HG02870 (cell line): ENCODE data around the gene JUN.

ENCODE experiments used
- ATAC-seq: cut with Tn5 transposase; IDR thresholded peaks from one replicate; pipeline ENCODE4 v1.9.1; 2021; ENCODE audit warnings: mild to moderate bottlenecking, moderate library complexity; ENCODE audit not compliant: unreplicated experiment

The JUN gene

DNA sequence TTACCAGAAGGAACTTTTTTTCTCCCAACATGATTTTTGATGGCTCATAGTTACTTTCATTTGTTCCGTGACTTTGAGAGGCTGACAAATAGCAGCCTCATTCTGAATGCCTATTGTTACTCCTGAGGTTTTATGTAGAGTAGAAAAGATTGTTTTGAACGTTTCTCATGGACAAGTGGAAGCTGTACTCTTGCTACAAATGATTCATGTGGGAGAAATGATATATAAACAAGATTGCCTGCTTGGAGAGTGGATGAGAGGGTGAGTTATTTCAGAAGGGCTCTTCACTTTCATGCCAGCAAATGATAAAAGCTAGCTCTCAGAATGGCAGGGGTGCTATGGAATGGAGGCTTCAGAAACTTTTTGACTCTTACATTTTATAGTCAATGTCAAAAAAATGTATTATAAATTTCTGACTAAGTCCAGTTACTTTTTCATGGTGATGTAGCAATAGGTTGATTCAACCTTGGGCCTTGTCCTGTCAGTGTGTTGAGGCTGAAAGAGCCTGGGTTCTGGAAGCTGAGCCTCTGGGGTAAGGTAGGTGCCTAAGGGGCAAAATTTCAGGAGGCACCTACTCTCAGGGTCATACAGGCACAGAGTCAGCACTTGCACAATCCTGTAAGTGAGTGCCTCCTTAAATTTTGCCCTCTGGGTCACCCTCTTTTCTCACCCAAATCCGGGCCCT lies 19.4 kb downstream of the JUN start:
- no peak for ATAC-seq

DNA sequence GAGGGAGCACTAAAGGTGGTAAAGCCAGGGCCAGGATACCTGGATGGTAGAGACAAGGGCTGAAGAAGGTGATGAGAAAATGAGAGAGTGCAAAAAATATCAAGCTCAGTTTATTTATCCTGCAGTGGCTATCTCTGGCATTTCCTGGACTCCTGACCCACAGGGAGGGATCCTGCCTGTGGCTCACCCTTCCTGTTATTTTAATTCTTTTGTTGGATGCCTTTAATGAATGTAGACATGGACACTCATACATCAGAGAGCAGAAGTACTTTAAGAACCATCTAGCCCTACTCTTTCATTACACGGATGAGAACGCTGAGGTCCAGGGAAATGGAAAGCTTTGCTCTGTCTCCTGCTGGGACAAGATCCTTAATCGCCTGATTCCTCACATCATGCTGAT lies 20.6 kb downstream of the JUN start:
- ATAC-seq: no peak

DNA sequence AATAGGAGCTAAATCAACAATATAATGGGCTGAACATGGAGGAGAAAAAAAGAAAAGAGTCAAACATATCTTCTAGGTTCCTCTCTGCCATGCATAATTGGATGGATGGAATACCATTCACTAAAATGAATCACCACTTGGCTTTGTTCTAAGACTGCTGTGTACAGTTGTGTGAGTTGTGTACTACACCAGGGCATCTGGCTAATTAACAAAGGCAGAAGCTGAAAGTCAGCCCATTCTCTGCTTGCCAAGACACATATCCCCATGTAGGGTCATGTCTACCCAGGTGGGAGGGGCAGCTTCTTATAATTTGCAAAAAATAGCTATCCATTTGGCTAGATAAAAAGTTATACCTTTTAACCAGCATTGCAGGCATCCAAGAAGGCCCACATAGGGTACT lies 21.0 kb downstream of the JUN start:
- ATAC-seq: no peak

DNA sequence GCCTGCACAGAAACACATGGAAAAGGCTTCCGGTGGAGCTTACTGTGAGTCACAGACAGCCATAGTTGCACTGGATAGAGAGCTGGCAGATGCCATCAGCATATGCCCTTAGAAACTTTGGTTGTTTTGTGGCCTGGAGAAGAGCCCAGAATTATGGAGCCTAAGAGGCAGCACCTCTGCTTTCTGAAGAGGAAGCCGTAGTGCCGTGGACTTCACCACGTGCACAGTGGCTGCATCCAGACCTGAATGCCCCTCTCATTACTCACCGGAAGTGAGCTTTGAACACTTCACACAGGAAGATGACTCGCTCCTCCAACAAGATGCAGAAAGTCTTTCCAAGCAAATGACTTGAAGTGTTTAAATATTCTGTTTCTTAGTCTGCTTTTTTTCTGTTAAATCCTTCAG lies 28.4 kb downstream of the JUN start:
- ATAC-seq: peak; percentile 70

DNA sequence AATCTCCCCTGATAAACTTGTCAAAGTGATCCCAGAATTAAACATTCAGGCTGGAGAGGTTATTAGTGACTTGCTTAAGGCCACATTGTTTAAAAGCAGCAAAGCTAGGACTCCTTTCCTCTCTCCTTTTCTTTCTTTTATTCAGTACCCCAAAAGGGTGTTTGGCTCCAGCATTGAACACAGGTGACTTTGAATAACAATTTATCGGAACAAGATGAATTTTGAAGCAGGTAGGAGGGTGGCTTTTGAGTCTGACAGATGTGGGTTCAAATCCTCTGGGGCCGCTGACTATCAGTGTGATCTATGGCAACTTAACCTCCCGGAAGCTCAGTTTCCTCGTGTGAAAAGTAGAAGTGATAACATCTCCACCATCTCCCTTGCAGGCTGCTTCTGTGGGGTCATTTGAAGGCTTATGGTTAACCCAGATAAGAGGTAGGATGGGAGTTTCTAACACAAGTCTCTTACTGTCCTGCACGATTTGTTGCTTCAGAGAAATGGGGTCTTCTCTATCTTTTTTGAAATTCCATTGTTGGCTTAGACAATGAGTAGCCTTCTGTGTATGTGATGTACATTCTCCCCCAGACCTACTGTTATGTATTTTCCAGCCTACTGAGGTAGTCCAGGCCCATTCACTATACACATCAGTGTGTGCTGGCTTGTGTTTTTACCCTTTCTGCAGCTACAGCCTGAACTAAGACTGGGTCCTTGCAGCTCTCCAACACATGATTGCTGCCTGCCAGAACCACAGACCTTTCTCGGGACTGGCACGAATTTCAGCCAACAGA lies 29.0 kb downstream of the JUN start:
- no peak for ATAC-seq

DNA sequence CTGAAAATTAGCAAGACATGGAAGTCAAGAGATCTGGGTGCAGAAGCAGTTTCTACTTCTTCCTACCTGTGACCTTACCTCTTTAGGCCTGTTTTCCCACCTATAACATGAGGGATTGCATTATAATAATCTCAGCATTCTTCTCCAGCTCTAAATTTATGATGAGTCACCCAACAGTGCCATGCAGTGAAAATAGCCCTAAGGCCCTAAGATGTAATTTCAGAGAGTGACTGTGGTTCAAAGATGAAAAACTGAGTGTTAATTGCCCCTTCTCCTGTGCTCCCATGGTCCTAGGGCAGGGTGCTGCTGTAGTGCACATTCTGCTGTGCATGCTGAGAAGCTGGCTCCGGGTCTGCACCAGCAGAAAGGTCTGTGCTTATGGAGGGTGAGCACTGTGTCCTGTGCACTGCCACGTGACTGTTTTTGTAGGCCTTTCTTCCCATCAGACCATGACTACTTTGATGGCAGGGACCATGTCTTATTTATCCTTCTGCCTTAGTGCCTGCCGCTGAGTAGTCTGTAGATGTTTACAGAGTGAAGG lies 29.7 kb downstream of the JUN start:
- ATAC-seq: no peak

DNA sequence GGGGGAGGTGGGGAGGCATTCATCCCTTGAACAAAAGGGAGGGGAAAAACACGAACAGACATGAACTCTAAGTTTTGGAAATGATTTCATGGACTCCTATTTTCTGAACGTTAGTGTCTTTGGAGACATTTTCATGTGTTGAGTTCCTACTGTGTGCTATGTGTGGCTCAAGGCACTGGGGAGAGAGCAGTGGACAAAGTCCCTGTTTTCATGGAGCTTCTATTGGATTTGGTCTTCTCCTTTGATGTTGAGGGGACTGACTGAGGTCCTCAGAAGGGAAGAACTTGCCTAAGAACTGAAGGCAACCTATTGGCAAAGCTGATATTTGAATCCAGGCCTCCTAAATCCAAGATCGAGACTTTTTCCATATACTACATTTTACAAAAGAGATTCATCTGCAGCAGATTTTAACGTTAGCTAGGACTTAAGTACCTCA lies 30.4 kb downstream of the JUN start:
- no peak for ATAC-seq

DNA sequence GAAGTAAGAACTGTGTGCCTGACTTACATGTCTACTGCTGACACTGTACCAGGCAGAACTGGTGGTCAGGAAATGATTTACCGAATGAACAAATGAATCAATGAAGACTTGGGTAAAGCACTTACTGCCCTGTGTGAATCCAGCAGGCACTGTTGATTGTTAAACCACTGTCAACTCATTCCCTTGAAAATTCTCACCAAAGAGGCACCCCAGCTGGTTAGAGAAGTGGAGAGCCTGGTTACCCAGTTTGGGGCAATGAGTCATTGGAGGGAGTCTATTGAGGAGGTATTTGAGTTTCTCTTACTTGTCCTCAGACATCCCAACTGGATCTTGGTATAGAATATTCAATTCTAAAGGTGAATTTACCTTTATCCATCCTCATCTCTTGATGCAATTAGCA lies 34.2 kb downstream of the JUN start:
- ATAC-seq: no peak

DNA sequence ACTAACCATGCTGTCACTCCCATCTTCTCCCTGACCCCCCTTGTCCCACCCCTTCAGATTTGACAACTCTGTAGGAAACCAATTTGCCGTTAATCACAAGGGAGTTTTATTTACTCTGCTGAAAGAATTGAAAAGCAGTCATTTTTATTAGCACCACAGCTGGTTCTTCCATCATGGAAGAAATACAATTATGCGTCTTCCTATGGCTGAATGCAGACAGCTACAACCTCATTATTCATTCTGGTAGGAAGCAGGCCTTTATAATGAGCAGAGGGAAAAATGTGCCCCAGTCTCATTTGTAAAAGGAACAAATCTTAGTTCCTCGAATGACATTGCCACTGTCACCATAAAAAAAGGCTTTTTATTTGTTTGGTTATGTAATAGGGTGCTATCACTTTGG lies 35.2 kb downstream of the JUN start:
- ATAC-seq: no peak

DNA sequence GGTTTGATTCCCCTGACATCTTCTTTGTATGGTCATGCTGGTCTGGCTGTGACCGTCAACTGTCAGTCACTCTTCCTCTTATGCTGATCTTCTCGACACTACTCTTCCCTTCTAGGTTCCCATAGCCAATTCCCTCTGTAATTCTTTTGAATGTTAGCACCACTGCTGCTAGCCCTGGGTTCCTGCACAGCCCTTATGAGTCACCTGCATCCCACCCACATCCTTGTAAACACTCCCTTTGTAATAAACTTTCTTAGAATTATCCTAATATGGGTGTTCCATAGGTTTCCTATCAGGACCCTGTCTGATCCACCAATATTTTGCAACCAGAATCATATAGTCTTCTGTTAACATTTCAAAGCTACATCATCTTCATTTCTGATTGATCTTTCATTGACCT lies 37.1 kb downstream of the JUN start:
- no peak for ATAC-seq

DNA sequence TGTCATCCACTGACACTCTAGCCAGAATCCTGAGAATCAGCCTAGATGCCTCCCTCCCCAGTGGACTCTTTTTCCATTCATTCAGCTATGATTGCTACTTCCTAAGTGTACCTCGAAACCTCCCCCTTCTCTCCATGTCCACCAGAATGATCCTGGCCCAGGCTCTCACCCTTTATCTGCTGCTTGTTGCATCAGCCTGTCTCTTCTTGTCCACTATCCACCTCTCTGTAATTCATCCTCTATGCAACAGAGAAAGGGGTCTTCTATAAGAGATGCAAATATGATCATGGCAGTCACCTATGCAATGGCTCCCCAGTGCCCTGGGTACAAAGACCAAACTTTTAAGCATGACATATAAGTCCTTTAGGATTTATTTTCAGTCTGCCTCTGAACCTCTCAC lies 37.7 kb downstream of the JUN start:
- ATAC-seq: no peak

DNA sequence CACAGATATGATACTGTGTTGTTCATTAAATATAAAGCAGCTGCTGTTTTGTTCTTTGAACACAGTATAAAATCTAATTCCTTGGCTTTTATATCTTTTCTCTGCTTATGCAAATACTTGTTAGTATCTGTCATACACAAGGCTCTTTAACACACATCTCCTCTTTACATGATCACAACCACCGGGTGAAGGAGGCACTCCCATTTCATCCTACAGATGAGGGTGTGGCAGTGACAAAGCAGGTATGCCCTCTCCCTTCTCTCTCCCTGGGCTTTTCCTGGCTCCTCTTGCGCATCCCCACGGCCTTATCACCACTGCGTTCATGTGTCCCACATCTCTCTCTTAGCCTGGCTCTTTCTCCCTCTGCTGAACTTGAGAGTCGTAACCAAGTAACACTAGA lies 38.2 kb downstream of the JUN start:
- no peak for ATAC-seq

DNA sequence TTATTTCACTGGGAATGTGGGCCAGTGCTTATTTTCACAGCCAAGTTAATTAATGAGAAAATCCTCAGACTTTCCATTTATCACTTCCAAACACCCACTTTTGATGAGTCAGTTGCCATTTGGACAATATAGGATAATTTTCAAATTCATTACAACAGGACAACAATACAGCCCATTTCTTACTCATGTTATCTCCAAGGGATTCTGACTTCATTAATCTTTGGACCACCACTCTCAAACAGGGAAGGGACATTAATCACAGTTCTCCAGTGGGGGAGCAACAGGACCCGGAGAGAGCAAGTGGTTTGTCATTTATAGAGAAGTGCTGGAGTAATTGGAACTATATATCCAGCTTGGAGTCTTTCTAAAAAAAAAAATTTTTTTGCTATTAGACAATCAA lies 38.7 kb downstream of the JUN start:
- no peak for ATAC-seq

DNA sequence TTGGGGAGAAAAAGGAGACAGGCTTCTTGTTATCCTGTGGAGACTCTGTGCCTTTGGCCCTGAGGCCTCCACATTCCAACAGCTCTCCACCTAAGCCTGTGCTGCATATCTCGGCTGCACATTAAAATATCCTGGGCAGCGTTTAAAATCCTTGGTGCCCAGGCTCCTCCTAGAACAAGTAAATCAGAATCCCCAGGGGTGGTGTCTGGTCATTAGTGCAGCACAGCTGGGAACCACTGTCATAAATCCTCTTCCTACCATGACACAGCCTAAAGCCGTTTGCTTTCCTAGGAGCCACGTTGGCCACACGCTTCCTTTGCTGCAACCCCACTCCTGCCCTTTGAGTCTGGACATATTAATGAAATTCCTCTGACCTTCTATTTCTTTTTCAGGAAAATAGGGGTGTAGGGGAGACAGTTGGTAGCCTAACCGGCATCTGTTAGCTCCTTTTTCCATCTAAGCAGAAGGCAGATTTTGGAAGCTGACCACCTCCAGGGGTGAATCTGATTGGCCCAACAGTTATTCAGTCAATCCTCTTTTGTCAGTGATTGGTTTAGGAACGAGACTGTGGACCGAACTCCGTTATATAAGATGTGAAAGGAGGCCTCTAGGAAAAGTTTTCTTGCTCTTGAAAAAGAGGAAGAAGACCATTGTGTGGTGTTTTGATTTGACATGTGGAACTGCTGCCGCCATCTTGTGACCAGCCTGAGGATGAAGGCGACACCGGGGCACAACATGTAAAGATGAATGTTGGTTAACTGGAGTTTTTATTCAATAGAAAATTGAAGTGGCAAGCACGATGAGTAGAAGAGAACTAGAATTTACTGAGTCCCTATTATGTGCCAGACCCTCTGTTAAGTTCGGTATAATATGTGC lies 41.9 kb downstream of the JUN start:
- ATAC-seq: no peak

DNA sequence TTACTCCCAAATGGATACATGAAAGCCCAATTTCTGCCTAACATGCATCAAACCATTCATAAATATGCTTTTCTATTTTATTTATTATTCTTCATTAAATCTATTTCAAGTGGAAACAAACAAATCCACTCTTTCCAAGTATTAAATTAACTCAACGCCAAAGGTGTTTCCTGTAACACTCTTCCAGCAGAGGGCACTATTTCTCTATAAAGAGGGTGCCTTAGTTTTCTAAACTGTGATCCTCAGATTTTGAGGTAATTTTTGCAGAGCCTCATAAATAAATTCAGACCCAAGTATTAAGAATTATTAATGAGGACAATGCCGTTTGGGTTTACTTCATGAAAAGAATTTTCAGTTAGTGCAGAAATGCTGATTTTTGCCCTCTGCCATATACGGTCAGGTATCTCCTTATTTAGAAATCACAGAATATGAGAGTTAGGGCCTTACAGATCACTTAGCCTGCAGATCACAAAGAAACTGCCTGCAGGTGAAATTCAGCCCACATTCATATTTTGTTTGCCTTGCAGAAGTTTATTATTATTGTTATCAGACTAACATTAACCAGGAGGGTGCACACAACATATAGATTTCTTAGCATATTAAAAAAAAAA lies 43.9 kb downstream of the JUN start:
- ATAC-seq: no peak

DNA sequence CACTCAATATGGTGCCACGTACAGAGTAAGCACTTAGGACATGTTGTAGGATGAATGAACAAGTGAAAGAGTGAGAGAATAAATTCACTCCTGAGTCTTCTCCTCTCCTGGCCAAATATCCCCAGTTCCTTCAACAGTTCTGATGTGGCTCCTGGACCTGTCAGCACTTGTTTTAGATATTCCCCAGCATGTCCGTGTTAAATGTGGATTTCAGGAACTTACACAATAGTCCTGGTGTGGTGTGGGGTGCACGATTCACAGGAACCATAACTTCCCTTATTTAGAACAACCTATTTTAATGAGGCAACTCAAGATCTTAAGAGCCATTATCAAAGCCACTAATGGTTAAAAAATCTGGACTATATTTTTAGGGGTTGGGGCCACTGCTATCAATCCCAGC lies 45.0 kb downstream of the JUN start:
- ATAC-seq: no peak

DNA sequence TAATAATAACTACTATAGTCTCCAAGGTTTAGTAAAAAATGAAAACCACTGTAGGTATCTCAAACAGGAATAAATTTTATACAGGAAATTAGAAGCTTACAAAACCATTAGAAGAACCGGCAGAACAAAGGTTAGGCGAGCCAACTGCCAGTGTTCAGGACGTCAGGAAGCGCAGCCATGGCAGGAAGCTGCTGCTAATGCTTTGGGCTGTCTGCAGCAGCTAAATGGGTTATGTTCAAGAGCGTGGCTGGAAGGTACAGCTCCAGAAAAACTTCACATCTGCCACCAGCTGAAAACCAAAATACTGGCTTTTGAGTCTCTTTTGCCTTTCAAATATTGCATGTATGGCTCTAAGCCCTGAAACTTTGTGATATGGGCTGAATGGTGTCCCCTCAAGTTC lies 48.3 kb downstream of the JUN start:
- ATAC-seq: no peak

DNA sequence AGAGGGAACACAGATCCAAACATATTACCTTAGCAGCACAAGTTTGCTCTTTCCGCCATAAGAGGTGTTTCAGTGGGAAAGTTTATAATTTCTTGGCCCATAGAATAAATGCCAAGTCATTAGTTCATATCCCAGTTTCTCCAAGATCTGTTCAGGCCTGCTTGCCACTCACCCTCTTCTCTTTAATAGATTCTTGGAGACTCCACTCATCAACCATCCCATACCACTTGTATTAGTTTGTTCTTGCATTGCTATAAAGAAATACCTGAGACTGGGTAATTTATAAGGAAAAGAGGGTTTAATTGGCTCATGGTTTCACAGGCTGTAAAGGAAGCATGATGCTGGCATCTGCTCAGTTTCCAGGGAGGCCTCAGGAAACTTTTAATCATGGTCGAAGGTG lies 49.2 kb downstream of the JUN start:
- ATAC-seq: no peak

DNA sequence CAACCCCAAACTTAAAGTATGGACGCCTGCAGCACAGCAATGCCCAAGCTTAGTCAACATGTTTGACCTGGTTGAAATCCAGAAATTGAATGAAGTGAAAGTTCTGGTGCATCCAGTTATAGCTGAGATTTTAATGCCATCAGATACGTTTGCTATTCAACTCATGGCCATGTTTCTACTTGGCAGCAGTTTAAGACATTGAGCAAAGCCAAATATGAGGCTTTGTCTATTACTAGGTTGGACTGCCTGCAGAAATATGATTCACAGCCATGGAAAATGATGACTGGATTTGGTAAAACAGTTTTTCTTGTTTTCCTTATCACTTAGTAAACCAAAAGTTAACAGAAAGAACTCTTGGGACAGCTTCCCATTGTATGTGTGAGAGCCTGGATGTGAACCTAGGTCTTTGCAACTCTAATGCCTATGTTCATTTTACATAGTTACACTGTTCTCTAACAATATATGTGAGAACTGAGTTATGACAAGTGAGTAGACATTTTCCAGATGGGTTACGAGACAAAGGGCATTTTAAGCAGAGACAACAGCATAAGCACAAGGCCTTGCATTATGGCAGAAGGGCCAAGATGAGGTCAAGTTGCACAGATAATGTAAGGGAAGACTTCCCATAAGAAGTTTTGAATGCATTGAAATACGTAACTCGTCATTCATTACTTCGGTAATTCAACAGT lies 51.6 kb downstream of the JUN start:
- no peak for ATAC-seq
